Measurements from ENCODE around the gene HORMAD2. TPM values are rescaled to one million over a fixed set of nuclear protein-coding genes. Genes with fewer than 3 reads are reported as not detected.
"Not testable (repeated sequence)": the region's sequence is repeated elsewhere in the genome, so short reads cannot be mapped to it uniquely, and the experiment has no call there.

HORMAD2 gene
- total RNA-seq, 1 donor from 2014 or later = not detected

DNA sequence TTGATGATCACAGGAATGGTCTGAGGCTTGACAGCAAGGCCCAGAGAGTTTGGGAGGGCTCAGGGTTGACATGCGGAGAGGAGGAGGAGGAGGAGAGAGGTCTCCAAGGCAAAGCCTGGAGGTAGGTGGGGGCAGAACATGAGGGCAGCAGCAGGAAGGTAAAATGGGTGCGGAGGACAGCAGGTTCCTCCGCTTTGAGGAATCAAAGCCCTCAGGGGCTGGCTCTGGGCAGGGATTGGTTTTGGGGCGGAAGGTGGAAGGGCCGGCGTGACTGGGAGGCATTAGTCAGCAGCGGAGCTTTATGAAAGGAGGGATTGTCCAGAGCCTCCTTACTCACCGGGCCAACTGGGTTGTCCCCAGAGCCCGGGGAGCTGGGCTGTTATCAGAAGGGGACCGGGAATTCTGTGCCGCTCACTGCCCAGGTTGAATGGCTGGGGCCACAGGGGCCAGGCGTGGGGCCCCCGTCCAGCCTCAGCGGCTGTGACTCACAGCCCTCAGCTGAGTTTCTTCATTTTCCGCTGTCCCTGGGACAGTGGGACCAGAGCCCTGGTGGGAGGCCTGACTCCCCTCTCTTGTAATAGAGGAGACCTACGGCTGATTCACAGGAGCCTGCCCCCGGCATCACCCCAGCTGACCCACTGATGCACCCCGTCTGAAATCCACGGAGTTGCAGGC is 130.1 kb downstream of the HORMAD2 start:
- peaks cover 15 to 24% (median 17%) of the 10 kb centered on the region in 3 donors for H3K4me1 ChIP-seq (ENCODE audit: control insufficient read depth in 3 of 3, insufficient read depth in 3 of 3, low read length in 3 of 3)
- H3K9me3 ChIP-seq (ENCODE audit: control insufficient read depth in 3 of 3, low read length in 3 of 3) = no peaks in the 10 kb centered on the region
- no peak overlapping the region for H3K27ac ChIP-seq (ENCODE audit: low read depth, low read length)
- no peak overlapping the region for H3K4me3 ChIP-seq (ENCODE audit: low read length in 3 of 3)
- H3K27me3 ChIP-seq (ENCODE audit: control insufficient read depth in 3 of 3, insufficient read depth in 3 of 3, low read length in 3 of 3) = peaks cover 26 to 67% (median 36%) of the 10 kb centered on the region in 3 donors
- no peak overlapping the region for H3K9ac ChIP-seq (ENCODE audit: low read depth in 1 of 3, low read length in 3 of 3)
- H3K36me3 ChIP-seq (ENCODE audit: control insufficient read depth in 3 of 3, insufficient read depth in 3 of 3, low read length in 3 of 3) = no peaks in the 10 kb centered on the region

DNA sequence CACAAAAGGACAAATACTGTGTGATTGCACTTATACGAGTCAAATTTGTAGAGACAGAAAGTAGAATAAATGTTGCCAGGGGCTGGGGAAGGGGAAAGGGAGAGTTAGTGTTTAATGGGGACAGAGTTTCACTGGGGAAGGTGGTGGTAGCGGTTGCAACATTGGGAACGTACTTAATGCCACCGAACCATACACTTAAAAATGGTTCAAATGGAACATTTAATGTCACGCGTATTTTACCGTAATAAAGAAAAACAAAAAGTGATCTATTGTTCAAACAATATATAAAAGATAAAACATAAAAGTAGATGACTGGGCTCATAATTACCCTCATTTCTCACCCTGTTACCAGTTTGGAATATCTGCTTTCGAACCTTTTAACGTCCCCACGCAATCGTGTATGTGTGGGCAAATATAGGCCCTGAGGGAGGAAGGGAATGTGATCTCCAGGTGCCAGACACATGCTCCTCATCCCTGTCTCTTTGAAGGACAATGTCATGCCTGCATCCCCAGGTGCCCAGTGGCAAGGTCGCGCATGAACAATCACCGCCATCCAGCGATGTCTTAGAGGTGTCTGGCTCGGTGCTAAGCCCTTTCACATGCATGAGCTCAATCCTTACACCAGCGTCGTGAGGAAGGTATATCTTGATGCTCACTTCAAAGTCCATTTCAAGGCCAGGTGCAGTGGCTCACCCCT is 131.0 kb downstream of the HORMAD2 start:
- peaks cover 21 to 61% (median 35%) of the 10 kb centered on the region in 3 donors for H3K27me3 ChIP-seq (ENCODE audit: control insufficient read depth in 3 of 3, insufficient read depth in 3 of 3, low read length in 3 of 3)
- no peaks in the 10 kb centered on the region for H3K9me3 ChIP-seq (ENCODE audit: control insufficient read depth in 3 of 3, low read length in 3 of 3)
- H3K9ac ChIP-seq (ENCODE audit: low read depth in 1 of 3, low read length in 3 of 3) = no peak overlapping the region
- H3K4me1 ChIP-seq (ENCODE audit: control insufficient read depth in 3 of 3, insufficient read depth in 3 of 3, low read length in 3 of 3) = peaks cover 9 to 17% (median 15%) of the 10 kb centered on the region in 3 donors
- H3K27ac ChIP-seq (ENCODE audit: low read depth, low read length) = no peak overlapping the region
- H3K36me3 ChIP-seq (ENCODE audit: control insufficient read depth in 3 of 3, insufficient read depth in 3 of 3, low read length in 3 of 3) = no peaks in the 10 kb centered on the region
- H3K4me3 ChIP-seq (ENCODE audit: low read length in 3 of 3) = no peak overlapping the region

DNA sequence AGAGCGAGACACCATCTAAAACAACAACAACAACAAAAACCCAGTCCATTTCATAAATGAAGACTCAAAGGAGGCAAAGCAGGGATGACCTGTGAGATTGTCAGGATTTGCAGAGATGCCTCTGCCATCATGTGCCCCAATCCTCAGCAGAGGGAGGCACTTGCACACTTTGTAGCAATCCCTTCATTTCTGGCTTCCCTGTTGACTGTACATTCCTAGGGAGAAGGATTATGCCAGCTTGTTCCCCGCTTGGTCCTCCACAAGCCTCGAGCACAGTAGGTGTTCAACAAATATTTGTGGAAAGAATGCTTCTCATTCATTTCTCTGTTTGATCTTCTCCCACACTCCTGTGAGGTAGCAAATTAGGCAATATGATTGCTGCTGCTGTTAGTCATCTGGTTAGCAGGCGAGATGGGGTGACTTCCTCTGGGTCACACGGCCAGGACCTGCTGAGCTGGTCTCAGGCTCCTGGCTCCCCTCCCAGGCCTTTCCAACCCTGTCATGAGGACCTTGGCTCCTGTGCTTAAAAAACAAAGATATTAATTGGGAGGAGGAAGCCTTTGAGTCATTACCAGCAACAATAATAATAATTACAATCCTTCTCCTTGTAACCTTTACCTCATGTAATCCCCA is 132.2 kb downstream of the HORMAD2 start:
- H3K9me3 ChIP-seq (ENCODE audit: control insufficient read depth in 3 of 3, low read length in 3 of 3) = no peaks in the 10 kb centered on the region
- H3K9ac ChIP-seq (ENCODE audit: low read depth in 1 of 3, low read length in 3 of 3) = no peak overlapping the region
- peaks cover 25 to 52% (median 35%) of the 10 kb centered on the region in 3 donors for H3K27me3 ChIP-seq (ENCODE audit: control insufficient read depth in 3 of 3, insufficient read depth in 3 of 3, low read length in 3 of 3)
- H3K4me3 ChIP-seq (ENCODE audit: low read length in 3 of 3) = no peak overlapping the region
- no peak overlapping the region for H3K27ac ChIP-seq (ENCODE audit: low read depth, low read length)
- H3K4me1 ChIP-seq (ENCODE audit: control insufficient read depth in 3 of 3, insufficient read depth in 3 of 3, low read length in 3 of 3) = peaks cover 6 to 9% (median 9%) of the 10 kb centered on the region in 3 donors
- no peaks in the 10 kb centered on the region for H3K36me3 ChIP-seq (ENCODE audit: control insufficient read depth in 3 of 3, insufficient read depth in 3 of 3, low read length in 3 of 3)

DNA sequence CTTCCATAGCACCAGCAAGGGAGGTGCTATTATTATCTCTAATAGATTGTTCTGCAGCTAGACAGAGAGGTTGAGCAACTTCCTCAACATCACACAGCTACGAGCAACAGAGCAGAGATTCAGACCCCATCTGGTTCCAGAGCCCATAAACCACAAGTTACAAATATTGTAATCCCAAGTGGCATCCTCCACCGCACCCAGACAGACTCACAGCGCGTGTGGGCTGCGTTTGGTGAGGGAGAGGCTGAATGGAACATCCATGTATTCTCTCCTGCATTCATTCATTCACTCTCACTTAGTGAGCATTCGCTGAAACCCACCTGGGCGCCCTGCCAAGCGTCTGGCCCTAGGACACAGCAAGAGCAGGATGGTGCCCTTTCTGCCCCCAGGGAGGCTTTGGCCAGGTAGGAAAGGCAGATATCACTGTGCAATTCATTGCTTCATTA is 132.8 kb downstream of the HORMAD2 start:
- no peak overlapping the region for H3K27ac ChIP-seq (ENCODE audit: low read depth, low read length)
- H3K27me3 ChIP-seq (ENCODE audit: control insufficient read depth in 3 of 3, insufficient read depth in 3 of 3, low read length in 3 of 3) = peaks cover 25 to 50% (median 34%) of the 10 kb centered on the region in 3 donors
- no peaks in the 10 kb centered on the region for H3K36me3 ChIP-seq (ENCODE audit: control insufficient read depth in 3 of 3, insufficient read depth in 3 of 3, low read length in 3 of 3)
- no peak overlapping the region for H3K4me3 ChIP-seq (ENCODE audit: low read length in 3 of 3)
- H3K9ac ChIP-seq (ENCODE audit: low read depth in 1 of 3, low read length in 3 of 3) = no peak overlapping the region
- H3K4me1 ChIP-seq (ENCODE audit: control insufficient read depth in 3 of 3, insufficient read depth in 3 of 3, low read length in 3 of 3) = peaks cover 6 to 9% (median 8%) of the 10 kb centered on the region in 3 donors
- H3K9me3 ChIP-seq (ENCODE audit: control insufficient read depth in 3 of 3, low read length in 3 of 3) = no peaks in the 10 kb centered on the region

DNA sequence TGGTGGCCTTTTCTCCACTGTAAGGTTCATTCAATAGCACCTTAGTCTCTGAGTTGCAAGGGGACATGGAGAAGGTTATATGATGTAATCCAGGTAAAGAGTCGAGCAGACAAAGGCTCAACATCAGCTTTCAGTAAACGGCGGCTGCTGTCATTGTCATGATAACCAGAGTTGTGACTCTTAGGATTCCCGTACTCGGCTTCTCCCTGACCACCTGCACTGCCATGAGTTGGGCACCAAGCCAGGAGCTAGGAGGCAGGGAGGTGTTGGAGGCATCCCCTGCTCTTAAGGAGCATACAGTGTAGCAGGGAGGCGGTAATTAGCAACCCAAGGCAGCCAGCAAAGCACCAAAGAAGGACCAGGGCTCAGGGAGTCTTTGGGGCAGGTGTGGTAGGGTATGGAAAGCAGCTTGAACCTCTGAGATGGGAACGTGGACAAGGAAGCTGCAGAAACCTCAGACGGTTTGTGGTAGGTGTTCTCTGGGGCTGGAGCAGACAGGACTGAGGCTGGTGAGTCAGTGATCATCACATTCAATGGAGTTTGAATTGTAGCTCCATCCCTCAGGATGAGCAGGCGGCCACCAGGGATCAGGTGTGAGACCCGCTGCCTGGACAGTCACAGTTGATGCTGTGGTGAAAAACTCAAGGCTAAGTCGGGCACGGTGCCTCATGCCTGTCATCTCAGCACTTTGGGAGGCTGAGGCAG is 134.6 kb downstream of the HORMAD2 start:
- Histone ChIP-seq H3K27ac (ENCODE audit: low read depth, low read length) (no peak overlapping the region), H3K9me3 (ENCODE audit: control insufficient read depth in 3 of 3, low read length in 3 of 3) (no peaks in the 10 kb centered on the region), H3K9ac (ENCODE audit: low read depth in 1 of 3, low read length in 3 of 3) (no peak overlapping the region), H3K36me3 (ENCODE audit: control insufficient read depth in 3 of 3, insufficient read depth in 3 of 3, low read length in 3 of 3) (no peaks in the 10 kb centered on the region), H3K4me3 (ENCODE audit: low read length in 3 of 3) (no peak overlapping the region), H3K4me1 (ENCODE audit: control insufficient read depth in 3 of 3, insufficient read depth in 3 of 3, low read length in 3 of 3) (peaks cover 0 to 5% (median 4%) of the 10 kb centered on the region in 3 donors), H3K27me3 (ENCODE audit: control insufficient read depth in 3 of 3, insufficient read depth in 3 of 3, low read length in 3 of 3) (peaks cover 21 to 33% (median 25%) of the 10 kb centered on the region in 3 donors)

DNA sequence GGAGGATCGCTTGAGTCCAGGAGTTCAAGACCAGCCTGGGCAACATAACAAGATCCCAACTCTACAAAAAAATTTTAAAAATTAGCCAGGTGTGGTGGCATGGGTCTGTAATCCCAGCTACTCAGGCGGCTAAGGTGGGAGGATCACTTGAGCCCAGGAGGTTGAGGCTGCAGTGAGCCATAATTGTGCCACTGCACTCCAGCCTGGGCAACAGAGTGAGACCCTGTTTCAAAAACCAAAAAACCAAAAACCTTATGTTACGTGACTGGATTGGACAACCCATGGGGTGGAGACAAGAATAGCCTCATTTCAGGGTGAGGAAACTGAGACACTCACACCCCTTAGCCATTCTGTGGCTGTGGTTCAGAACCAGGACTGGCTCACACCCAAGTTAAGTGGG is 136.0 kb downstream of the HORMAD2 start:
- H3K4me3 ChIP-seq (ENCODE audit: low read length in 3 of 3); H3K9ac ChIP-seq (ENCODE audit: low read depth in 1 of 3, low read length in 3 of 3); H3K4me1 ChIP-seq (ENCODE audit: control insufficient read depth in 3 of 3, insufficient read depth in 3 of 3, low read length in 3 of 3); H3K27ac ChIP-seq (ENCODE audit: low read depth, low read length); H3K9me3 ChIP-seq (ENCODE audit: control insufficient read depth in 3 of 3, low read length in 3 of 3); H3K36me3 ChIP-seq (ENCODE audit: control insufficient read depth in 3 of 3, insufficient read depth in 3 of 3, low read length in 3 of 3): not testable (repeated sequence)
- peaks cover 21 to 36% (median 29%) of the 10 kb centered on the region in 3 donors for H3K27me3 ChIP-seq (ENCODE audit: control insufficient read depth in 3 of 3, insufficient read depth in 3 of 3, low read length in 3 of 3)

DNA sequence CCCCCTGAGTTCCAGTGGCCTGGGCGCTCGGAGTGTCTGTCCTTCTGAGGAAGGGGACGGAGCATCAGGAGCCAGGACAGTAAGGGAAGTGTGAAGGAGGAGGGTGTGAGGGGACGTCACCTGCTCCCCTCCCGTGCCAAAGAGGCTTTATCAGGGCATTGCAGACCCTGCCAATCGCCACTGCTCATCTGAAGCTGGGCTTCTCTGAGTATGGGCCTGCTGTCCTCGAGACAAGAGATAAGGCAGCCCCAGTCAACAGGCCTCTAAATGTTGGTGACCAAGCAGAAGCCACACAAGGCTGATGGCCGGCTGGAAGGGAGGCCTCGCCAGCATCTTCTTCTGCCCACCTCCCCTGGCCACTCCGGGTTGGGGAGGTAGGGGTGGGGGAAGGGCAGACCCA is 136.4 kb downstream of the HORMAD2 start:
- Histone ChIP-seq H3K9ac (ENCODE audit: low read depth in 1 of 3, low read length in 3 of 3) (no peak overlapping the region), H3K27me3 (ENCODE audit: control insufficient read depth in 3 of 3, insufficient read depth in 3 of 3, low read length in 3 of 3) (peaks cover 21 to 38% (median 26%) of the 10 kb centered on the region in 3 donors), H3K36me3 (ENCODE audit: control insufficient read depth in 3 of 3, insufficient read depth in 3 of 3, low read length in 3 of 3) (no peaks in the 10 kb centered on the region), H3K9me3 (ENCODE audit: control insufficient read depth in 3 of 3, low read length in 3 of 3) (no peaks in the 10 kb centered on the region), H3K4me3 (ENCODE audit: low read length in 3 of 3) (no peak overlapping the region), H3K27ac (ENCODE audit: low read depth, low read length) (no peak overlapping the region), H3K4me1 (ENCODE audit: control insufficient read depth in 3 of 3, insufficient read depth in 3 of 3, low read length in 3 of 3) (peaks cover 0 to 5% (median 4%) of the 10 kb centered on the region in 3 donors)

DNA sequence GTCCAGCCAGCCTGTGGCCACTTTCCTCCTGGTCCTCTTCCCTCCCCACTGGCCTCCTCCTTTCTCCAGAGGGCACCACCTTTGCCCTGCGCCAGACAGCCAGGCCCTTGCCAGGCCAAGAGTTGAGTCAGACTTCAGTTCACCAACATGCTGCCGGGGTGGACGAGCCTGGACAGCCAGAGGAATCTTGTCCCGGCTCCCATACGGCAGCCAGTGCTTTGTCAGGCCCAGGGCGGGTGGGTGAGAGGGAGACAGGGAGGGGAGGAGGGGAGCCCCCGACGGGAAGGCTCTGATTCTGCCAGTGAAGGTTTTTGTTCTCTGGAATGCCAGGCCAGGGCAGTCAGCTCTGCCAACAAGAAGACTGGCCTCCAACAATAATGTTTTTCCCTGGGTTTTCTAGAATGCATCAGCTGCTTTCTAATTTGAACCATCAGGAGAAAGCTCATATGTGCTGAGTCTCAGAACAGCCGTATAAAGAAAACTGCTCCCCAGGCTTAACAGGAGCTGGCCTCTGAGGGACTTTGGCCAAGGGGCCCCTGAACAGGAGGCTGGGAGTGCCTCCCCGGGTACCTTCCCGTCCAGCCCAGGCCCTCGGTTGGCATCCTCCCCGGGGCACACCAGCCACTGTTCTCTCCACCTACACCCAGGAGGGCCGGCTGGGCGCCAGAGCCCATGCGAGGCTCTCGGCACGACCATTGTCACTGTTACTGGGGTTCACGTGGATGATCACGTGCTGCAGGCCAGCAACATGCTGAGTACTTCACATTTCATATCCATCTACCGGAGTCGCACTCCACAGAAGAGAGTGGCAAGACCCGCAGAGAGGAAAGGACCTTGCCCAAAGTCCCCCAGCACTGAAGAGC is 137.7 kb downstream of the HORMAD2 start:
- Histone ChIP-seq H3K4me3 (ENCODE audit: low read length in 3 of 3) (no peak overlapping the region), H3K4me1 (ENCODE audit: control insufficient read depth in 3 of 3, insufficient read depth in 3 of 3, low read length in 3 of 3) (peaks cover 0 to 4% (median 0%) of the 10 kb centered on the region in 3 donors), H3K27me3 (ENCODE audit: control insufficient read depth in 3 of 3, insufficient read depth in 3 of 3, low read length in 3 of 3) (peaks cover 23 to 34% (median 31%) of the 10 kb centered on the region in 3 donors), H3K27ac (ENCODE audit: low read depth, low read length) (no peak overlapping the region), H3K9me3 (ENCODE audit: control insufficient read depth in 3 of 3, low read length in 3 of 3) (no peaks in the 10 kb centered on the region), H3K9ac (ENCODE audit: low read depth in 1 of 3, low read length in 3 of 3) (no peak overlapping the region), H3K36me3 (ENCODE audit: control insufficient read depth in 3 of 3, insufficient read depth in 3 of 3, low read length in 3 of 3) (no peaks in the 10 kb centered on the region)

DNA sequence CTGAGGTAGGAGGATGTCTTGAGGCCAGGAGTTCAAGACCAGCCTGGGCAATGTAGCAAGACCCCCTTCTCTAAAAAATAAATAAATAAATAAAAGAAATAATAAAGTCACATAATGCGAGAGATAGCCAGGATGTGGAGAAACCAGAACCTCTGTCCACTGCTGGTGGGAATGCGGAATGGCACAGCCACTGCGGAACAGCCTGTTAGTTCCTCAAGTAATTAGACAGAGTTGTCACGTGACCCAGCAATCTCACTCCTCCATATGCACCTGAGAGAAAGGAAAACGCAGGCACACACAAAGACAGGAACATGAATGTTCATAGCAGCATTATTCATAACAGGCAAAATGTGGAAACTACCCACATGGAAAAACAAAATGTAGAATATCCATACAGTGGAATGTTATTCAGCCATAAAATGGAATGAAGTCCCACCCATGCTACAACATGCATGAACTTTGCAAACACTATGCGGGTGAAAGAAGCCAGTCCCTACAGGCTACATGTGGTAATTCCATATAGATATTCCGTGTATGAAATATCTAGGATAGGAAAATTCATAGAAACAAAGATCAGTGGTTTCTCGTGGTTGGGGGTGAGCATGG is 138.9 kb downstream of the HORMAD2 start:
- H3K27me3 ChIP-seq (ENCODE audit: control insufficient read depth in 3 of 3, insufficient read depth in 3 of 3, low read length in 3 of 3) = peaks cover 18 to 33% (median 28%) of the 10 kb centered on the region in 3 donors
- no peak overlapping the region for H3K9ac ChIP-seq (ENCODE audit: low read depth in 1 of 3, low read length in 3 of 3)
- no peak overlapping the region for H3K4me3 ChIP-seq (ENCODE audit: low read length in 3 of 3)
- no peak overlapping the region for H3K27ac ChIP-seq (ENCODE audit: low read depth, low read length)
- H3K36me3 ChIP-seq (ENCODE audit: control insufficient read depth in 3 of 3, insufficient read depth in 3 of 3, low read length in 3 of 3) = no peaks in the 10 kb centered on the region
- no peaks in the 10 kb centered on the region for H3K4me1 ChIP-seq (ENCODE audit: control insufficient read depth in 3 of 3, insufficient read depth in 3 of 3, low read length in 3 of 3)
- H3K9me3 ChIP-seq (ENCODE audit: control insufficient read depth in 3 of 3, low read length in 3 of 3) = no peaks in the 10 kb centered on the region

Measured in skeletal muscle tissue (tissue), 4 donors.